Uterus (tissue), 2 donors: Measurements from ENCODE around the gene TTLL1.

Experiments used
- POLR2A ChIP-seq, 2 donors: fragments of 450-650 bp; IDR thresholded peaks; one replicate each; pipeline ENCODE4 v1.6.1; 2016; ENCODE audit warnings: antibody characterized with exemption in 2 of 2, mild to moderate bottlenecking in 1 of 2, moderate library complexity in 1 of 2
- TF ChIP-seq, protein P1 (sequence below), 4 experiments: fragments of 200-600 bp in 2 of 4; fragments of 450-650 bp in 2 of 4; sonication (generic) in 2 of 4; IDR thresholded peaks; one replicate each; pipeline ENCODE4 v1.5.1; 2016 to 2019; ENCODE audit warnings: antibody characterized with exemption in 4 of 4, mild to moderate bottlenecking in 2 of 4, moderate library complexity in 1 of 4

DNA sequence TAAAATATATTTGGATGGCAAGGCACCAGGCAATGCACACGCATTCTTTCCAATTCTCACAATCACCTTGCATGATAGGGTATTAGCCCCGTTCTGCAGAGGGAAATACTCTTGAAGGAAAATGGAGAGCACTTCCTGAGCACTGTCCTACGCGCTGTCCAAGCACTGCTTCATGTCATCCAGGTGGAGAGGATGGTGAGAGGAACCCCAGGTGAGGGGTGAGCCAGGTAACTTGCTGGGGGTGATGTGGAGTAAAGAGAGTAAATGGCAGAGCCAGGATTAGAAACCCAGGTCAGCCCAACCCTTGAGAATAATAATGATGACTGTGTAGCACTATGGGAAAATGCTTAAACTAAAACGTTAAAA lies 73.5 kb downstream of the TTLL1 start:
- TF ChIP-seq, protein P1, sequence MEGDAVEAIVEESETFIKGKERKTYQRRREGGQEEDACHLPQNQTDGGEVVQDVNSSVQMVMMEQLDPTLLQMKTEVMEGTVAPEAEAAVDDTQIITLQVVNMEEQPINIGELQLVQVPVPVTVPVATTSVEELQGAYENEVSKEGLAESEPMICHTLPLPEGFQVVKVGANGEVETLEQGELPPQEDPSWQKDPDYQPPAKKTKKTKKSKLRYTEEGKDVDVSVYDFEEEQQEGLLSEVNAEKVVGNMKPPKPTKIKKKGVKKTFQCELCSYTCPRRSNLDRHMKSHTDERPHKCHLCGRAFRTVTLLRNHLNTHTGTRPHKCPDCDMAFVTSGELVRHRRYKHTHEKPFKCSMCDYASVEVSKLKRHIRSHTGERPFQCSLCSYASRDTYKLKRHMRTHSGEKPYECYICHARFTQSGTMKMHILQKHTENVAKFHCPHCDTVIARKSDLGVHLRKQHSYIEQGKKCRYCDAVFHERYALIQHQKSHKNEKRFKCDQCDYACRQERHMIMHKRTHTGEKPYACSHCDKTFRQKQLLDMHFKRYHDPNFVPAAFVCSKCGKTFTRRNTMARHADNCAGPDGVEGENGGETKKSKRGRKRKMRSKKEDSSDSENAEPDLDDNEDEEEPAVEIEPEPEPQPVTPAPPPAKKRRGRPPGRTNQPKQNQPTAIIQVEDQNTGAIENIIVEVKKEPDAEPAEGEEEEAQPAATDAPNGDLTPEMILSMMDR (IDR thresholded peaks at IDR 0.05), result no peak
- TF ChIP-seq POLR2A (IDR thresholded peaks at IDR 0.05), result no peak
